ENCODE results near the gene PER1. TPM values are rescaled to one million over a fixed set of nuclear protein-coding genes. Genes with fewer than 3 reads are reported as not detected.
A peak's percentile ranks its signal among the peaks of the same experiment; 100 is the strongest.

Gene PER1
- total RNA-seq, 4 donors from 2014 or later: 197 to 545 (median 266) TPM

- DNase-seq (ENCODE audit: low spot score in 2 of 2): peak; percentile 93 to 99
- intact Hi-C loops (cut with DNase I; ENCODE audit: low total_unique reads): no loop called here
- TF ChIP-seq POLR2A (IDR thresholded peaks at IDR 0.05) (no peak), CTCF (IDR thresholded peaks at IDR 0.05) (peak in 1 of 3 donors; percentile 69)
- H3K4me3 ChIP-seq (ENCODE audit: low read depth, poor library complexity, severe bottlenecking): no peak overlapping the region
- 41 to 45% methylated on average over 20 of the region's 20 CpGs for WGBS, 2 donors
These were observed 6.2 kb upstream of the PER1 start for GRCh38 chr17:8158267-8159031.

- peak; percentile 100 for DNase-seq (ENCODE audit: low spot score in 2 of 2)
- TF ChIP-seq CTCF (IDR thresholded peaks at IDR 0.05) (no peak), POLR2A (IDR thresholded peaks at IDR 0.05) (peak in 1 of 2 donors; percentile 99)
- WGBS, 2 donors: 1% methylated on average over 48 to 59 of the region's 59 CpGs
- intact Hi-C loops (cut with DNase I; ENCODE audit: low total_unique reads): no loop called here
- peak overlapping the region; percentile 86 for H3K4me3 ChIP-seq (ENCODE audit: low read depth, poor library complexity, severe bottlenecking)
These were observed 4.2 kb upstream of the PER1 start for GRCh38 chr17:8156246-8156992.

- TF ChIP-seq POLR2A (IDR thresholded peaks at IDR 0.05): no peak
- no peak for TF ChIP-seq CTCF (IDR thresholded peaks at IDR 0.05)
- peak overlapping the region; percentile 86 for H3K4me3 ChIP-seq (ENCODE audit: low read depth, poor library complexity, severe bottlenecking)
- no peak for DNase-seq (ENCODE audit: low spot score in 2 of 2)
- WGBS, 2 donors: 0 to 1% methylated on average over 11 of the region's 11 CpGs
- intact Hi-C loops (cut with DNase I; ENCODE audit: low total_unique reads): no loop called here
These were observed 3.7 kb upstream of the PER1 start for GRCh38 chr17:8155996-8156245.

- 8 to 9% methylated on average over 14 of the region's 14 CpGs for WGBS, 2 donors
- DNase-seq (ENCODE audit: low spot score in 2 of 2): peak; percentile 63 to 85
- peak overlapping the region; percentile 86 for H3K4me3 ChIP-seq (ENCODE audit: low read depth, poor library complexity, severe bottlenecking)
- TF ChIP-seq POLR2A (IDR thresholded peaks at IDR 0.05): no peak
- no peak for TF ChIP-seq CTCF (IDR thresholded peaks at IDR 0.05)
- intact Hi-C loops (cut with DNase I; ENCODE audit: low total_unique reads): no loop called here
These were observed 3.2 kb upstream of the PER1 start for GRCh38 chr17:8155231-8155995.

GRCh38 chr17:8154608-8155155 lies 2.5 kb upstream of the PER1 start:
- no peak for DNase-seq (ENCODE audit: low spot score in 2 of 2)
- intact Hi-C loops (cut with DNase I; ENCODE audit: low total_unique reads): no loop called here
- WGBS, 2 donors: 8% methylated on average over 11 of the region's 11 CpGs
- H3K4me3 ChIP-seq (ENCODE audit: low read depth, poor library complexity, severe bottlenecking): peak overlapping the region; percentile 86
- TF ChIP-seq POLR2A (IDR thresholded peaks at IDR 0.05): no peak
- TF ChIP-seq CTCF (IDR thresholded peaks at IDR 0.05): no peak

Data from lower leg skin (tissue), 4 donors.